ENCODE results near the gene CSGALNACT2. TPM values are rescaled to one million over a fixed set of nuclear protein-coding genes. Genes with fewer than 3 reads are reported as not detected.

CSGALNACT2 gene
- polyA plus RNA-seq, 1 experiment: 14.1 TPM

- Histone ChIP-seq H3K36me3 (ENCODE audit: control insufficient read depth, insufficient read depth, low read length) (no peaks in the 10 kb centered on the region), H3K27me3 (ENCODE audit: control insufficient read depth, insufficient read depth, low read length) (no peaks in the 10 kb centered on the region; the same call in 1 of the 2 replicates), H3K4me3 (ENCODE audit: low read depth, low read length) (no peak overlapping the region)
- TF ChIP-seq CTCF (IDR thresholded peaks at IDR 0.05; ENCODE audit: insufficient read depth, low read depth, low read length): no peak
- ChIA-PET POLR2A (no interaction called here), CTCF (no interaction called here)
- DNase-seq (ENCODE audit: low read depth): no peak
Measured at GRCh38 chr10:43114743-43115611, 23.3 kb upstream of the CSGALNACT2 start.

- POLR2A ChIA-PET: no interaction called here
Measured at GRCh38 chr10:43115881-43116595, 22.2 kb upstream of the CSGALNACT2 start.

GRCh38 chr10:43116596-43116995 lies 21.6 kb upstream of the CSGALNACT2 start:
- Histone ChIP-seq H3K4me3 (ENCODE audit: low read depth, low read length) (no peak overlapping the region), H3K36me3 (ENCODE audit: control insufficient read depth, insufficient read depth, low read length) (no peaks in the 10 kb centered on the region), H3K27me3 (ENCODE audit: control insufficient read depth, insufficient read depth, low read length) (no peaks in the 10 kb centered on the region; the same call in 1 of the 2 replicates)
- DNase-seq (ENCODE audit: low read depth): no peak
- ChIA-PET CTCF (no interaction called here), POLR2A (no interaction called here)
- no peak for TF ChIP-seq CTCF (IDR thresholded peaks at IDR 0.05; ENCODE audit: insufficient read depth, low read depth, low read length)

More at GRCh38 chr10:43115881-43116595, 22.2 kb upstream of the CSGALNACT2 start:
- CTCF ChIA-PET: no interaction called here
- Histone ChIP-seq H3K27me3 (ENCODE audit: control insufficient read depth, insufficient read depth, low read length) (no peaks in the 10 kb centered on the region; the same call in 1 of the 2 replicates), H3K36me3 (ENCODE audit: control insufficient read depth, insufficient read depth, low read length) (no peaks in the 10 kb centered on the region), H3K4me3 (ENCODE audit: low read depth, low read length) (no peak overlapping the region)
- DNase-seq (ENCODE audit: low read depth): no peak
- TF ChIP-seq CTCF (IDR thresholded peaks at IDR 0.05; ENCODE audit: insufficient read depth, low read depth, low read length): no peak

- POLR2A ChIA-PET: no interaction called here
- Histone ChIP-seq H3K27me3 (ENCODE audit: control insufficient read depth, insufficient read depth, low read length) (no peaks in the 10 kb centered on the region; the same call in 1 of the 2 replicates), H3K4me3 (ENCODE audit: low read depth, low read length) (no peak overlapping the region), H3K36me3 (ENCODE audit: control insufficient read depth, insufficient read depth, low read length) (no peaks in the 10 kb centered on the region)
- TF ChIP-seq CTCF (IDR thresholded peaks at IDR 0.05; ENCODE audit: insufficient read depth, low read depth, low read length): no peak
- CTCF ChIA-PET: no interaction called here
- DNase-seq (ENCODE audit: low read depth): no peak
Measured at GRCh38 chr10:43117031-43117776, 21.0 kb upstream of the CSGALNACT2 start.
